ENCODE results near the gene TMC7.

Gene TMC7

GRCh38 chr16:18983565-18984434 lies at the start of gene TMC7:
TSS of gene TMC7 (plus strand) at chr16:18983934. CDS start at chr16:18984064, 130 bp downstream.
- Histone ChIP-seq H3K27ac (ENCODE audit: low read depth, low read length) (no peak within 1 kb of the TSS), H3K27me3 (ENCODE audit: low read length) (no peaks in the 10 kb centered on the region), H3F3A (ENCODE audit: insufficient read depth) (no peaks in the 10 kb centered on the region), H3K36me3 (ENCODE audit: low read length) (no peaks in the 10 kb centered on the region), H4K20me1 (ENCODE audit: low read depth, low read length) (no peaks in the 10 kb centered on the region), H3K9me3 (ENCODE audit: insufficient read depth, low read length) (no peaks in the 10 kb centered on the region), H3K9ac (ENCODE audit: low read length) (no peak within 1 kb of the TSS), H3K9me2 (replicated peaks; ENCODE audit: insufficient read depth, low read length) (no peaks in the 10 kb centered on the region), H3K79me2 (ENCODE audit: insufficient read depth, low read length) (no peaks in the 10 kb centered on the region), H3K4me3 (ENCODE audit: insufficient read depth, low read length, poor library complexity, severe bottlenecking) (no peak within 1 kb of the TSS), H2AFZ (ENCODE audit: low read depth, low read length, severe bottlenecking) (no peak within 1 kb of the TSS), H3K4me2 (ENCODE audit: low read depth, low read length, poor library complexity, severe bottlenecking) (no peak within 1 kb of the TSS)
- TF ChIP-seq EZH2phosphoT487 (conservative IDR thresholded peaks at IDR 0.05; ENCODE audit: low read length) (no peak), CTCF (IDR thresholded peaks at IDR 0.05; ENCODE audit: insufficient read depth, low read length, poor library complexity, severe bottlenecking) (no peak)

- H4K20me1 ChIP-seq (ENCODE audit: low read depth, low read length), result no peaks in the 10 kb centered on the region
- no peak overlapping the region for H3K27ac ChIP-seq (ENCODE audit: low read depth, low read length)
- H2AFZ ChIP-seq (ENCODE audit: low read depth, low read length, severe bottlenecking), result no peak overlapping the region
Observed at GRCh38 chr16:18936727-18937340, 46.9 kb upstream of the TMC7 start.

GRCh38 chr16:18937390-18937789 lies 46.3 kb upstream of the TMC7 start:
- H3K36me3 ChIP-seq (ENCODE audit: low read length), result no peaks in the 10 kb centered on the region
- no peaks in the 10 kb centered on the region for H3F3A ChIP-seq (ENCODE audit: insufficient read depth)
- no peak overlapping the region for H3K27ac ChIP-seq (ENCODE audit: low read depth, low read length)
- H3K9me3 ChIP-seq (ENCODE audit: insufficient read depth, low read length), result no peaks in the 10 kb centered on the region
- H4K20me1 ChIP-seq (ENCODE audit: low read depth, low read length), result no peaks in the 10 kb centered on the region
- TF ChIP-seq CTCF (IDR thresholded peaks at IDR 0.05; ENCODE audit: insufficient read depth, low read length, poor library complexity, severe bottlenecking) (no peak), EZH2phosphoT487 (conservative IDR thresholded peaks at IDR 0.05; ENCODE audit: low read length) (no peak)
- no peak overlapping the region for H3K4me3 ChIP-seq (ENCODE audit: insufficient read depth, low read length, poor library complexity, severe bottlenecking)
- no peak overlapping the region for H3K4me2 ChIP-seq (ENCODE audit: low read depth, low read length, poor library complexity, severe bottlenecking)
- H2AFZ ChIP-seq (ENCODE audit: low read depth, low read length, severe bottlenecking), result no peak overlapping the region
- H3K27me3 ChIP-seq (ENCODE audit: low read length), result no peaks in the 10 kb centered on the region
- H3K79me2 ChIP-seq (ENCODE audit: insufficient read depth, low read length), result no peaks in the 10 kb centered on the region
- no peaks in the 10 kb centered on the region for H3K9me2 ChIP-seq (replicated peaks; ENCODE audit: insufficient read depth, low read length)
- H3K9ac ChIP-seq (ENCODE audit: low read length), result no peak overlapping the region

More at GRCh38 chr16:18936727-18937340, 46.9 kb upstream of the TMC7 start:
- H3K79me2 ChIP-seq (ENCODE audit: insufficient read depth, low read length), result no peaks in the 10 kb centered on the region
- H3K36me3 ChIP-seq (ENCODE audit: low read length), result no peaks in the 10 kb centered on the region
- no peak overlapping the region for H3K9ac ChIP-seq (ENCODE audit: low read length)
- no peaks in the 10 kb centered on the region for H3F3A ChIP-seq (ENCODE audit: insufficient read depth)
- H3K27me3 ChIP-seq (ENCODE audit: low read length), result no peaks in the 10 kb centered on the region
- H3K9me2 ChIP-seq (replicated peaks; ENCODE audit: insufficient read depth, low read length), result no peaks in the 10 kb centered on the region
- no peak for TF ChIP-seq CTCF (IDR thresholded peaks at IDR 0.05; ENCODE audit: insufficient read depth, low read length, poor library complexity, severe bottlenecking)
- no peak for TF ChIP-seq EZH2phosphoT487 (conservative IDR thresholded peaks at IDR 0.05; ENCODE audit: low read length)
- no peaks in the 10 kb centered on the region for H3K9me3 ChIP-seq (ENCODE audit: insufficient read depth, low read length)
- H3K4me3 ChIP-seq (ENCODE audit: insufficient read depth, low read length, poor library complexity, severe bottlenecking), result no peak overlapping the region
- H3K4me2 ChIP-seq (ENCODE audit: low read depth, low read length, poor library complexity, severe bottlenecking), result no peak overlapping the region

Data from SU-DHL-6 (cell line).